H1 (cell line): ENCODE data around the gene ENDOV. TPM values are rescaled to one million over a fixed set of nuclear protein-coding genes. Genes with fewer than 3 reads are reported as not detected.

ENCODE experiments used
- CTCF ChIA-PET: fragments of 300-600 bp; sonication (Branson Sonifier 250); formaldehyde crosslinking; loops from one replicate; lab custom pipeline; 2021; ENCODE audit not compliant: partially characterized antibody; lab: Charles Lee
- POLR2A ChIA-PET: fragments of 300-600 bp; sonication (Branson Sonifier 250); formaldehyde crosslinking; loops from one replicate; lab custom pipeline; 2021; ENCODE audit warnings: inconsistent platforms; ENCODE audit not compliant: partially characterized antibody; lab: Charles Lee
- DNase-seq, 2 experiments: peaks; one replicate each; pipeline versions ENCODE4 v3.0.0 to v3.0.0-alpha.2; 2010 to 2022; ENCODE audit warnings: low spot score in 2 of 2, low read depth in 1 of 2, mixed read lengths in 1 of 2
- FAIRE-seq: peaks from 2 replicates; lab custom pipeline; 2011; peaks lifted over from hg19 to GRCh38; lab: Jason Lieb, UNC
- H2AFZ ChIP-seq: 2 replicates; pipeline ENCODE4 v1.8.1; 2012; ENCODE audit warnings: low read length, inconsistent platforms
- H2AK5ac ChIP-seq: 2 replicates; pipeline ENCODE4 v1.6.1; 2013; ENCODE audit warnings: low read depth, low read length
- H2BK120ac ChIP-seq: replicated peaks from 2 replicates; pipeline ENCODE3; 2013; ENCODE audit warnings: low read depth, low read length, inconsistent platforms
- H2BK12ac ChIP-seq: 2 replicates; pipeline ENCODE4 v1.6.1; 2013; ENCODE audit warnings: low read depth, low read length
- H2BK15ac ChIP-seq: 2 replicates; pipeline ENCODE4 v1.6.1; 2013; ENCODE audit warnings: low read length
- H2BK20ac ChIP-seq: 2 replicates; pipeline ENCODE4 v1.6.1; 2013; ENCODE audit warnings: low read length
- H2BK5ac ChIP-seq: 2 replicates; pipeline ENCODE4 v1.6.1; 2013; ENCODE audit warnings: low read depth, low read length
- H3K14ac ChIP-seq: 2 replicates; pipeline ENCODE4 v1.6.1; 2013; ENCODE audit warnings: inconsistent platforms; ENCODE audit not compliant: insufficient read length
- H3K18ac ChIP-seq: 2 replicates; pipeline ENCODE4 v1.6.1; 2013; ENCODE audit warnings: low read length; ENCODE audit errors: extremely low read depth
- H3K23ac ChIP-seq: 2 replicates; pipeline ENCODE4 v1.6.1; 2013; ENCODE audit warnings: inconsistent platforms; ENCODE audit not compliant: insufficient read length
- H3K23me2 ChIP-seq: 2 replicates; pipeline ENCODE4 v1.6.1; 2013; ENCODE audit warnings: low read depth, low read length
- H3K27ac ChIP-seq: 2 replicates; pipeline ENCODE4 v1.6.1; 2011; ENCODE audit warnings: low read depth, low read length, inconsistent platforms
- H3K27me3 ChIP-seq, 4 experiments: replicated peaks in 1 of 4; 1 replicate in 1 of 4; 2 replicates in 3 of 4; pipeline versions ENCODE4 v1.6.1 to v1.8.1; 2011 to 2013; ENCODE audit warnings: low read length in 3 of 4, mild to moderate bottlenecking in 3 of 4, inconsistent platforms in 2 of 4, mixed read lengths in 2 of 4, moderate library complexity in 1 of 4; ENCODE audit not compliant: control insufficient read depth in 3 of 4, insufficient read depth in 3 of 4; ENCODE audit errors: extremely low read depth in 1 of 4
- H3K36me3 ChIP-seq, 4 experiments: 2 replicates each; pipeline versions ENCODE4 v1.6.1 to v1.8.1; 2011 to 2013; ENCODE audit warnings: mild to moderate bottlenecking in 4 of 4, low read length in 3 of 4, moderate library complexity in 2 of 4, control low read depth in 1 of 4, inconsistent platforms in 1 of 4; ENCODE audit not compliant: insufficient read depth in 4 of 4, control insufficient read depth in 2 of 4
- H3K4ac ChIP-seq: replicated peaks from 2 replicates; pipeline ENCODE3; 2013; ENCODE audit warnings: low read length, low read depth, mixed read lengths, inconsistent platforms; ENCODE audit not compliant: insufficient read length
- H3K4me1 ChIP-seq, 4 experiments: replicated peaks in 1 of 4; 1 replicate in 1 of 4; 2 replicates in 3 of 4; pipeline versions ENCODE4 v1.6.1 to v1.8.1; 2011 to 2013; ENCODE audit warnings: low read length in 3 of 4, inconsistent platforms in 2 of 4, mixed read lengths in 1 of 4; ENCODE audit not compliant: insufficient read depth in 4 of 4, control insufficient read depth in 3 of 4
- H3K4me2 ChIP-seq, 2 experiments: 2 replicates each; pipeline versions ENCODE4 v1.6.1 to v1.8.1; 2011 to 2013; ENCODE audit warnings: low read depth in 2 of 2, low read length in 2 of 2, control low read depth in 1 of 2, inconsistent platforms in 1 of 2, mild to moderate bottlenecking in 1 of 2; ENCODE audit not compliant: insufficient read depth in 1 of 2
- H3K4me3 ChIP-seq, 4 experiments: fragments of 200-600, 300-600 bp in 1 of 4; sonication (generic), shearing (Covaris generic), sonication (Bioruptor Twin) in 1 of 4; 2 replicates each; pipeline versions ENCODE4 v1.5.1 to v1.8.1; 2011 to 2016; ENCODE audit warnings: low read length in 4 of 4, low read depth in 3 of 4, control low read depth in 2 of 4, inconsistent platforms in 2 of 4, mild to moderate bottlenecking in 2 of 4, mixed read lengths in 1 of 4, moderate library complexity in 1 of 4; ENCODE audit not compliant: insufficient read depth in 2 of 4; ENCODE audit errors: extremely low read depth in 1 of 4
- H3K56ac ChIP-seq: replicated peaks from 2 replicates; pipeline ENCODE3; 2013; ENCODE audit warnings: low read depth, mild to moderate bottlenecking, mixed read lengths, low read length, inconsistent platforms; ENCODE audit not compliant: insufficient read length
- H3K79me1 ChIP-seq: 2 replicates; pipeline ENCODE4 v1.6.1; 2013; ENCODE audit warnings: low read depth, low read length, control low read depth
- H3K79me2 ChIP-seq, 2 experiments: 2 replicates each; pipeline versions ENCODE4 v1.6.1 to v1.8.1; 2012 to 2013; ENCODE audit warnings: low read length in 2 of 2, mild to moderate bottlenecking in 2 of 2, inconsistent platforms in 1 of 2; ENCODE audit not compliant: insufficient read depth in 2 of 2, control insufficient read depth in 1 of 2
- H3K9ac ChIP-seq, 4 experiments: replicated peaks in 1 of 4; 1 replicate in 1 of 4; 2 replicates in 3 of 4; pipeline versions ENCODE4 v1.6.1 to v1.8.1; 2011 to 2013; ENCODE audit warnings: low read depth in 3 of 4, low read length in 3 of 4, control low read depth in 2 of 4, mild to moderate bottlenecking in 2 of 4, moderate library complexity in 2 of 4, inconsistent platforms in 1 of 4; ENCODE audit errors: extremely low read depth in 1 of 4
- H3K9me3 ChIP-seq, 2 experiments: 2 replicates each; pipeline versions ENCODE4 v1.6.1 to v1.8.1; 2012 to 2013; ENCODE audit warnings: mild to moderate bottlenecking in 2 of 2, moderate library complexity in 2 of 2, control low read depth in 1 of 2, inconsistent platforms in 1 of 2, low read depth in 1 of 2, low read length in 1 of 2, mixed read lengths in 1 of 2; ENCODE audit not compliant: insufficient read depth in 2 of 2
- H4K20me1 ChIP-seq, 2 experiments: replicated peaks in 1 of 2; 2 replicates each; pipeline versions ENCODE3 to v1.8.1; 2011 to 2013; ENCODE audit warnings: inconsistent platforms in 2 of 2, low read length in 2 of 2, mild to moderate bottlenecking in 1 of 2; ENCODE audit not compliant: insufficient read depth in 2 of 2, control insufficient read depth in 1 of 2
- H4K5ac ChIP-seq: 2 replicates; pipeline ENCODE4 v1.6.1; 2013; ENCODE audit warnings: low read length, low read depth, mixed read lengths, inconsistent platforms; ENCODE audit not compliant: insufficient read length
- H4K8ac ChIP-seq: 2 replicates; pipeline ENCODE4 v1.8.0; 2013; ENCODE audit warnings: mild to moderate bottlenecking, moderate library complexity, low read length, inconsistent platforms; ENCODE audit not compliant: insufficient read depth; ENCODE audit errors: extremely low read depth
- H4K91ac ChIP-seq: replicated peaks from 2 replicates; pipeline ENCODE3; 2013; ENCODE audit warnings: low read length, mixed read lengths, inconsistent platforms; ENCODE audit not compliant: insufficient read length
- CHD1 ChIP-seq: IDR thresholded peaks from 2 replicates; pipeline ENCODE4 v1.6.1; 2012; ENCODE audit warnings: low read depth, low read length, improper control_type of control experiment
- HDAC2 ChIP-seq, 2 experiments: fragments of 300-600 bp in 1 of 2; sonication (generic) in 1 of 2; IDR thresholded peaks; 2 replicates each; pipeline ENCODE4 v1.6.1; 2011 to 2012; ENCODE audit warnings: low read depth in 2 of 2, low read length in 2 of 2, mild to moderate bottlenecking in 2 of 2, moderate library complexity in 2 of 2, borderline replicate concordance in 1 of 2, inconsistent platforms in 1 of 2
- KDM1A ChIP-seq: fragments of 200-600, 300-600 bp; sonication (generic); IDR thresholded peaks from 2 replicates; pipeline ENCODE4 v1.7.1; 2016; ENCODE audit warnings: mild to moderate bottlenecking, low read length, borderline replicate concordance
- SP2 ChIP-seq: IDR thresholded peaks from 2 replicates; pipeline ENCODE4 v1.6.1; 2012; ENCODE audit warnings: mild to moderate bottlenecking, low read length, inconsistent platforms
- WGBS, 2 experiments: shearing (Covaris generic) in 1 of 2; methylation state at CpG; one replicate each; pipeline versions ENCODE4 v1.1.6 to v1.1.7; 2013 to 2015; ENCODE audit warnings: low lambda C conversion rate in 2 of 2, mixed read lengths in 2 of 2, inconsistent platforms in 1 of 2, low coverage in 1 of 2, missing lambda C conversion rate in 1 of 2; ENCODE audit not compliant: insufficient replicate concordance in 2 of 2, insufficient coverage in 1 of 2, insufficient read length in 1 of 2; ENCODE audit errors: extremely low coverage in 1 of 2, missing lambda C conversion rate in 1 of 2; 5-methylcytosine and 5-hydroxymethylcytosine counted together
- polyA plus RNA-seq, 7 experiments: library from polyadenylated mRNA; depleted of rRNA in 3 of 7; stranded (reverse) in 5 of 7; unstranded in 2 of 7; fragments of >200 nt in 5 of 7; fragments of 200-250 nt in 2 of 7; gene quantifications; 1 replicate in 5 of 7; 2 replicates in 1 of 7; 4 replicates in 1 of 7; pipeline versions ENCODE4 v1.2.1 to v1.2.3, GENCODE V29; 2011 to 2013; ENCODE audit warnings: missing spikeins in 2 of 7, mixed read lengths in 2 of 7
- total RNA-seq: library from RNA; stranded (reverse); fragmentation: NEBNext Ultra II Directional; extraction: Animal tissue kit (Norgen Biotek cat#: 25700); gene quantifications from 2 replicates; pipeline ENCODE4 v1.2.1, GENCODE V29; 2021

ENDOV gene
- total and polyA plus RNA-seq, 2 of the 8 experiments (the other 6 are each of a cell fraction or from before 2014, with no cell fraction given) = 10.6 to 13.3 TPM

DNA sequence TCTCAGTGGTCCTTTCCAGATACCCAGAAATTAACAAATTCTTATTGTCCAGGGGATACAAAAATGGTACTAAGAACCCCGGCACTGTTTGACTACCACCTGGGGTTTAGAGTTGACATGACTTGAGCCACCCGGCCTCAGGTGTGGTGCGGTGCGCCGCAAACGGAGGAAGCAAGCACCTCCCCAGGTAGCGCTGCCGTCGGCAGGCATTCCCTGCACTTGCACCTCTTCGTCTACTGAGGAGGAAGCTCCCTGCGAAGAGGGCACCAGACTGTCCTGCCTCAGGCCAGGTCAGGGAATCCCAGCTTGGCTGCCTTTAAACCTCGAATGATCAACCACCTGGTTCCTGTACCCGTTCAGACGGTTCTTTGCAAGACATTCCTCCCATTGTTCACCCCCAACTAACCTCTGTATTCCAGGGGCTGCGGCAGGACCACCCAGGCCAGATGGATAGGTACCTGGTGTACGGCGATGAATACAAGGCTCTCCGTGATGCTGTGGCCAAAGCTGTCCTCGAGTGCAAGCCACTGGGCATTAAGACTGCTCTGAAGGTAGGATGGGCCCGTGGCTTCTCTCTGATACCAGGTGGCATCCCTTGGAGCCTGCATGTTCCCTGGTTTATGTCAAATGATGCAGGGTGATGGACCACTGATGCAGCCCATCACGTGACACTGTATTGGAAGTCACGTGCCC is 40.8 kb upstream of the ENDOV start:
- H3K79me1 ChIP-seq = no peaks in the 10 kb centered on the region

More for the DNA sequence above, 40.8 kb upstream of the ENDOV start:
- Histone ChIP-seq H3K79me2 (no peaks in the 10 kb centered on the region), H2BK5ac (no peak overlapping the region), H4K91ac (peak overlapping the region; percentile 40), H4K8ac (no peak overlapping the region), H3K9ac (no peak overlapping the region), H3K4me1 (peaks cover 0 to 4% (median 0%) of the 10 kb centered on the region in 4 experiments; a peak in 3 of 7 replicates), H3K14ac (no peak overlapping the region), H3K36me3 (peaks cover 10 to 75% (median 38%) of the 10 kb centered on the region in 4 experiments), H3K56ac (no peak overlapping the region), H3K27me3 (no peaks in the 10 kb centered on the region), H3K4me3 (no peak overlapping the region), H3K27ac (no peak overlapping the region), H3K23me2 (no peaks in the 10 kb centered on the region), H3K4me2 (no peak overlapping the region), H2BK12ac (no peak overlapping the region), H4K20me1 (peaks cover 1 to 2% of the 10 kb centered on the region in 2 experiments), H3K9me3 (no peaks in the 10 kb centered on the region), H2BK20ac (no peak overlapping the region), H2AK5ac (no peak overlapping the region), H3K18ac (no peak overlapping the region), H2BK120ac (no peak overlapping the region), H3K23ac (no peak overlapping the region), H2AFZ (no peak overlapping the region), H2BK15ac (no peak overlapping the region), H4K5ac (no peak overlapping the region), H3K4ac (no peak overlapping the region)
- FAIRE-seq = no peak
- DNase-seq = no peak
- ChIA-PET POLR2A (no interaction called here), CTCF (interaction anchor here (5.5 kb wide), 1 partner anchor 12 kb away, joined by 53 read pairs; no protein-coding TSS in a partner anchor)
- TF ChIP-seq CHD1 (no peak), HDAC2 (IDR thresholded peaks at IDR 0.05; ENCODE audit: borderline replicate concordance in 1 of 2, low read depth in 2 of 2, low read length in 2 of 2) (no peak), SP2 (no peak), KDM1A (no peak)
- 95% methylated on average over 22 of the region's 22 CpGs; no CpG with 5 or more reads in 1 of the 2 experiments for WGBS, 2 experiments
